Spleen (tissue), 7 donors: Measurements from ENCODE around the gene RAD51B.

Experiments used
- POLR2A ChIP-seq, 3 donors: fragments of 450-650 bp; IDR thresholded peaks; one replicate each; pipeline ENCODE4 v1.5.1; 2017; ENCODE audit warnings: antibody characterized with exemption in 3 of 3, mild to moderate bottlenecking in 1 of 3
- POLR2AphosphoS5 ChIP-seq, 3 donors: sonication (generic); formaldehyde crosslinking; IDR thresholded peaks; one replicate each; pipeline ENCODE4 v1.5.1; 2017; ENCODE audit warnings: antibody characterized with exemption in 3 of 3
- TF ChIP-seq, protein P1 (sequence below), 11 experiments: fragments of 200-600 bp in 7 of 11; fragments of 450-650 bp in 4 of 11; sonication (generic) in 4 of 11; IDR thresholded peaks in 8 of 11; conservative IDR thresholded peaks in 3 of 11; 1 replicate in 7 of 11; 2 replicates in 4 of 11; pipeline versions ENCODE4 v1.4.0 to v1.8.0; 2016 to 2021; ENCODE audit warnings: antibody characterized with exemption in 11 of 11, inconsistent platforms in 4 of 11, mild to moderate bottlenecking in 1 of 11
- donor health status: DM: no; HTN: no; CAD: no; lungs with moderate emphysema.
- donor health status: DM: no; HTN: no; CAD: no.
- donor health status: DM: no; HTN: no; CAD: no.

DNA sequence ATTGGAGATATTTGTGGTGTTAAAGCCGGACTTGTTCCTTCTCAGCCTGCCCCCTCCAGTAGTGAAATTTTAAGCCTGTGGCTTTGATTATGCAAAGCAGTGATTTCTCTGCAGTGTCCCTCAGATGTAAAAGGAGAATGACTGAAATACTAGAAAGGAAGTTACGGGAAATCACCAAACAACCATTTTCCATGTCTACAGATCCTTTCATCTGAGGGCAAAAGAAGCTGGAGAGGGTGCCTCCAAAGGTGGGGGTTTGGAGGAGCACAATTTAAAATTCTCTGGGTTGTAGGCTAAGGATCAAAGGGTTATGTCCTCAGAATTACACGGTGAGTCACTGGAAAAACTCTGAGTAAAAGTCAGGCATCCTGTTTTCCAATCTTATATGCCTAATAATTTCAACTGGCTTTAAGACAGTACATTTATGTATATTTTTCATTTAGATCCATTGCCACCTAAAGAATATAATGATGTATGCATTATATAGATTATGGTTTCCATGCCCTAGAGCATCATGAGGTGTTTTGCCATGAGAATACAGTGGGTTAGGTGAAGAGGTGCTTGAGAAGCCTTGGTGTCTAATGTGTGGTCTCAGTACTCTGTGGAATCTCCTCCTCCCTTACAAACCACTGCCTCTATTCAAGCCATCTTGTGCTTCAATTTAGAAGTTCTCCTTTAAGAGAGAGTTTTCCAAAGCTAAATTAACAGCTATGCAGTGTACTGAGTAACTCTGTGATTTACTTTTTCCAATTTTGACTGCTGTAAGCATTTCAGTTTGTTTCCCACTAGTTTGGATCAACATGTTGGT, 362.1 kb downstream of the RAD51B start:
- TF ChIP-seq POLR2AphosphoS5 (IDR thresholded peaks at IDR 0.05) (no peak), POLR2A (IDR thresholded peaks at IDR 0.05) (no peak)
- TF ChIP-seq, protein P1, sequence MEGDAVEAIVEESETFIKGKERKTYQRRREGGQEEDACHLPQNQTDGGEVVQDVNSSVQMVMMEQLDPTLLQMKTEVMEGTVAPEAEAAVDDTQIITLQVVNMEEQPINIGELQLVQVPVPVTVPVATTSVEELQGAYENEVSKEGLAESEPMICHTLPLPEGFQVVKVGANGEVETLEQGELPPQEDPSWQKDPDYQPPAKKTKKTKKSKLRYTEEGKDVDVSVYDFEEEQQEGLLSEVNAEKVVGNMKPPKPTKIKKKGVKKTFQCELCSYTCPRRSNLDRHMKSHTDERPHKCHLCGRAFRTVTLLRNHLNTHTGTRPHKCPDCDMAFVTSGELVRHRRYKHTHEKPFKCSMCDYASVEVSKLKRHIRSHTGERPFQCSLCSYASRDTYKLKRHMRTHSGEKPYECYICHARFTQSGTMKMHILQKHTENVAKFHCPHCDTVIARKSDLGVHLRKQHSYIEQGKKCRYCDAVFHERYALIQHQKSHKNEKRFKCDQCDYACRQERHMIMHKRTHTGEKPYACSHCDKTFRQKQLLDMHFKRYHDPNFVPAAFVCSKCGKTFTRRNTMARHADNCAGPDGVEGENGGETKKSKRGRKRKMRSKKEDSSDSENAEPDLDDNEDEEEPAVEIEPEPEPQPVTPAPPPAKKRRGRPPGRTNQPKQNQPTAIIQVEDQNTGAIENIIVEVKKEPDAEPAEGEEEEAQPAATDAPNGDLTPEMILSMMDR (IDR thresholded peaks at IDR 0.05 in 8 of 11, conservative IDR thresholded peaks at IDR 0.05 in 3 of 11) = no peak
